ENCODE data around the gene PIK3IP1. TPM values are rescaled to one million over a fixed set of nuclear protein-coding genes. Genes with fewer than 3 reads are reported as not detected.

PIK3IP1 gene
- total and polyA plus RNA-seq, 7 donors, result 2.0 to 11.6 (median 7.4) TPM

DNA sequence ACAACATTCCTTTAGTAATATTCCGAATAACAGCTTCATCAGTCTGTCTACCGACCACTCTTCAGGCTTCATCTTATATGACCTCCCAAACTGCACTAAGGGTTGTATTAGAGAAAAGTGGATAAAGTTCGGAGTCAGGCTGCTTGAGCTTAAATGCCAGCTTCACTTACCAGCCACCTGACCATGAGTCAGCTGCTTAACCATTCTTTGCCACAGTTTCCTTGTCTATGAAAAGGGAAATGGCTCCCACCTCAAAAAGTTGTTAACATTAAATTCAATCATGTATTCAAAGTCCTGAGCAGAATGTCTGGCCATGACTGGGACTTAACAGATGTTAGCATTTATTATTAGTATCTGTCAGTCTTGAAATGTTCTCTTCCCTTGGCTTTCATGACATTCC lies 59.3 kb downstream of the PIK3IP1 start:
- ATAC-seq (no peak), DNase-seq (no peak)
- Histone ChIP-seq H3K27me3 (ENCODE audit: insufficient read depth in 3 of 3, low read length in 2 of 3) (no peaks in the 10 kb centered on the region), H3K9me3 (no peaks in the 10 kb centered on the region), H3K4me3 (no peak overlapping the region), H3K27ac (no peak overlapping the region), H3K4me1 (peaks cover 46% of the 10 kb centered on the region), H3K36me3 (ENCODE audit: insufficient read depth in 1 of 2, low read depth in 1 of 2) (no peaks in the 10 kb centered on the region)
- WGBS, 3 donors, result 81 to 94% (median 84%) methylated on average over 3 of the region's 3 CpGs
- TF ChIP-seq, protein P1, sequence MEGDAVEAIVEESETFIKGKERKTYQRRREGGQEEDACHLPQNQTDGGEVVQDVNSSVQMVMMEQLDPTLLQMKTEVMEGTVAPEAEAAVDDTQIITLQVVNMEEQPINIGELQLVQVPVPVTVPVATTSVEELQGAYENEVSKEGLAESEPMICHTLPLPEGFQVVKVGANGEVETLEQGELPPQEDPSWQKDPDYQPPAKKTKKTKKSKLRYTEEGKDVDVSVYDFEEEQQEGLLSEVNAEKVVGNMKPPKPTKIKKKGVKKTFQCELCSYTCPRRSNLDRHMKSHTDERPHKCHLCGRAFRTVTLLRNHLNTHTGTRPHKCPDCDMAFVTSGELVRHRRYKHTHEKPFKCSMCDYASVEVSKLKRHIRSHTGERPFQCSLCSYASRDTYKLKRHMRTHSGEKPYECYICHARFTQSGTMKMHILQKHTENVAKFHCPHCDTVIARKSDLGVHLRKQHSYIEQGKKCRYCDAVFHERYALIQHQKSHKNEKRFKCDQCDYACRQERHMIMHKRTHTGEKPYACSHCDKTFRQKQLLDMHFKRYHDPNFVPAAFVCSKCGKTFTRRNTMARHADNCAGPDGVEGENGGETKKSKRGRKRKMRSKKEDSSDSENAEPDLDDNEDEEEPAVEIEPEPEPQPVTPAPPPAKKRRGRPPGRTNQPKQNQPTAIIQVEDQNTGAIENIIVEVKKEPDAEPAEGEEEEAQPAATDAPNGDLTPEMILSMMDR (IDR thresholded peaks at IDR 0.05), result no peak
- intact Hi-C loops (cut with DNase I), result loop anchor here (5.0 to 10.0 kb wide), 5 partner anchors 66 to 288 kb away; partner anchors contain the start of genes SELENOM (in 2 of the 2) and SMTN (in 1 of the 2)

Other genes starting within 250 kb of the PIK3IP1 start
- 10 to 100 TPM; 33.6 to 79.3 (median 66.5) TPM for gene SMTN, start 211.2 kb downstream of the PIK3IP1 start, total RNA-seq
- 10 to 100 TPM; 23.0 to 43.4 (median 36.5) TPM for gene SMTN, start 211.2 kb downstream of the PIK3IP1 start, polyA plus RNA-seq
- 10 to 100 TPM; 45.4 to 68.2 (median 52.3) TPM for gene SELENOM, start 184.9 kb downstream of the PIK3IP1 start, total RNA-seq
- gene SELENOM, start 184.9 kb downstream of the PIK3IP1 start, polyA plus RNA-seq, result 10 to 100 TPM; 23.6 to 64.3 (median 44.0) TPM
- gene INPP5J, start 169.5 kb downstream of the PIK3IP1 start, total RNA-seq, result 1 to 10 TPM; 1.3 to 4.4 (median 2.5) TPM
- under 1 TPM; 0.14 to 0.65 (median 0.36) TPM for gene INPP5J, start 169.5 kb downstream of the PIK3IP1 start, polyA plus RNA-seq
- gene PLA2G3, start 152.0 kb downstream of the PIK3IP1 start, total RNA-seq, result not detected
- not detected for gene PLA2G3, start 152.0 kb downstream of the PIK3IP1 start, polyA plus RNA-seq
- gene RNF185, start 132.3 kb downstream of the PIK3IP1 start, total RNA-seq, result 10 to 100 TPM; 18.7 to 38.7 (median 25.8) TPM
- gene RNF185, start 132.3 kb downstream of the PIK3IP1 start, polyA plus RNA-seq, result 10 to 100 TPM; 16.9 to 26.7 (median 19.4) TPM
- 10 to 100 TPM; 12.5 to 73.5 (median 41.1) TPM for gene LIMK2, start 80.2 kb downstream of the PIK3IP1 start, total RNA-seq
- gene LIMK2, start 80.2 kb downstream of the PIK3IP1 start, polyA plus RNA-seq, result 1 to 10 TPM; 4.0 to 4.8 (median 4.5) TPM
- 10 to 100 TPM in 3 of 4 donors, 1 to 10 TPM in 1; 7.4 to 14.2 (median 11.3) TPM for gene PATZ1, start 53.9 kb upstream of the PIK3IP1 start, total RNA-seq
- 1 to 10 TPM; 5.2 to 9.2 (median 7.3) TPM for gene PATZ1, start 53.9 kb upstream of the PIK3IP1 start, polyA plus RNA-seq
- 10 to 100 TPM; 75.2 to 91.8 (median 85.6) TPM for gene DRG1, start 107.1 kb upstream of the PIK3IP1 start, total RNA-seq
- 100 to 1,000 TPM in 1 of 3 donors, 10 to 100 TPM in 2; 89.9 to 101 (median 98.2) TPM for gene DRG1, start 107.1 kb upstream of the PIK3IP1 start, polyA plus RNA-seq
- gene EIF4ENIF1, start 197.4 kb upstream of the PIK3IP1 start, total RNA-seq, result 10 to 100 TPM; 24.8 to 34.2 (median 26.6) TPM
- gene EIF4ENIF1, start 197.4 kb upstream of the PIK3IP1 start, polyA plus RNA-seq, result 10 to 100 TPM in 2 of 3 donors, 1 to 10 TPM in 1; 9.2 to 23.4 (median 10.4) TPM
- gene SFI1, start 204.0 kb upstream of the PIK3IP1 start, total RNA-seq, result 1 to 10 TPM; 2.7 to 8.6 (median 4.1) TPM
- gene SFI1, start 204.0 kb upstream of the PIK3IP1 start, polyA plus RNA-seq, result 1 to 10 TPM; 1.5 to 4.1 (median 2.2) TPM

Measured in psoas muscle (tissue), 8 donors.